Measurements from ENCODE around the gene ZBTB17.

ZBTB17 gene

GRCh38 chr1:16018749-16019643 lies 43.1 kb upstream of the ZBTB17 start:
- H3K4me3 ChIP-seq (ENCODE audit: low read length): no peak overlapping the region
- TF ChIP-seq CTCF (IDR thresholded peaks at IDR 0.05; ENCODE audit: insufficient read depth, low read depth, low read length, missing control alignments): no peak
- no peak for DNase-seq (ENCODE audit: low read depth)

GRCh38 chr1:16018308-16018707 lies 42.4 kb upstream of the ZBTB17 start:
- H3K4me3 ChIP-seq (ENCODE audit: low read length): no peak overlapping the region

GRCh38 chr1:16017461-16018303 lies 41.8 kb upstream of the ZBTB17 start, which contains the start of gene HSPB7:
Gene HSPB7, minus strand, starts transcription at chr1:16018043. Its CDS starts 80 bp downstream, at chr1:16017963.
- no peak for DNase-seq (ENCODE audit: low read depth)
- TF ChIP-seq CTCF (IDR thresholded peaks at IDR 0.05; ENCODE audit: insufficient read depth, low read depth, low read length, missing control alignments): no peak
- no peak within 1 kb of the TSS for H3K4me3 ChIP-seq (ENCODE audit: low read length)

More at GRCh38 chr1:16018308-16018707, 42.4 kb upstream of the ZBTB17 start:
- no peak for DNase-seq (ENCODE audit: low read depth)
- TF ChIP-seq CTCF (IDR thresholded peaks at IDR 0.05; ENCODE audit: insufficient read depth, low read depth, low read length, missing control alignments): no peak

- DNase-seq (ENCODE audit: low read depth): no peak
- TF ChIP-seq CTCF (IDR thresholded peaks at IDR 0.05; ENCODE audit: insufficient read depth, low read depth, low read length, missing control alignments): no peak
- no peak overlapping the region for H3K4me3 ChIP-seq (ENCODE audit: low read length)
Observed at GRCh38 chr1:16017076-16017460, 41.2 kb upstream of the ZBTB17 start.

- no peak for DNase-seq (ENCODE audit: low read depth)
- no peak for TF ChIP-seq CTCF (IDR thresholded peaks at IDR 0.05; ENCODE audit: insufficient read depth, low read depth, low read length, missing control alignments)
- H3K4me3 ChIP-seq (ENCODE audit: low read length): no peak overlapping the region
Observed at GRCh38 chr1:16015960-16016901, 40.3 kb upstream of the ZBTB17 start.

GRCh38 chr1:16015491-16015890 lies 39.6 kb upstream of the ZBTB17 start:
- no peak for DNase-seq (ENCODE audit: low read depth)
- TF ChIP-seq CTCF (IDR thresholded peaks at IDR 0.05; ENCODE audit: insufficient read depth, low read depth, low read length, missing control alignments): no peak
- H3K4me3 ChIP-seq (ENCODE audit: low read length): no peak overlapping the region
